ENCODE data around the gene ADCY1.

DNA sequence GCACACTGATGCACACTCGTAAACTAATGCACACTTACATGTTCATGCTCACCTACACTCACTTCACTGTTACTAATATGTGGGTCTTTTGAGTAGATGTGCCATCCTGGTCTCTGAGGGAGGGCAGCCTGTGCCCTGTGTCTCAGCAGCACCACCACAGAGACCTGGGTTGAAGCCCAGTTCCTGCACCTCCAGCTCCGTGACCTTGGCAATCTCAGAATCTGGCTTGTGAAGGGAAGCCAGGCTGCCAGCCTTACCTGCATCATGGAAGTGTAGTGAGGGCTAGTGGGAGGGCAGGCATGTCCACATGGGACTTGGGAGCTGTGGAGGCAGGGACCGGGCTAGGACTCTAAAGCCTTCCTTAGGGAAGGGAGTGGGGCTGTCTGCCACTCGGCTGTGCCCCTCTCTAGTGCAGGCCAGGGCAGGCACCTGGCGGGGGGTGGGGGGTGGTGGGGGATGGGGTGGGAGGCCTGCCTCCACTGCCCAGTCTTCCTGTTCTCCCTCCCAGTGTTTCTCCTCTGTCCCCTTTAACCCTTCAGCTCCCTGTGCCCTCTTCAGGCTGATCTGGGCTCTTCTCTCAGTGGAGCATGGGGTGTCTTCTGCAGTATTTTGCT is 8.1 kb downstream of the ADCY1 start:
- TF ChIP-seq, protein P1, sequence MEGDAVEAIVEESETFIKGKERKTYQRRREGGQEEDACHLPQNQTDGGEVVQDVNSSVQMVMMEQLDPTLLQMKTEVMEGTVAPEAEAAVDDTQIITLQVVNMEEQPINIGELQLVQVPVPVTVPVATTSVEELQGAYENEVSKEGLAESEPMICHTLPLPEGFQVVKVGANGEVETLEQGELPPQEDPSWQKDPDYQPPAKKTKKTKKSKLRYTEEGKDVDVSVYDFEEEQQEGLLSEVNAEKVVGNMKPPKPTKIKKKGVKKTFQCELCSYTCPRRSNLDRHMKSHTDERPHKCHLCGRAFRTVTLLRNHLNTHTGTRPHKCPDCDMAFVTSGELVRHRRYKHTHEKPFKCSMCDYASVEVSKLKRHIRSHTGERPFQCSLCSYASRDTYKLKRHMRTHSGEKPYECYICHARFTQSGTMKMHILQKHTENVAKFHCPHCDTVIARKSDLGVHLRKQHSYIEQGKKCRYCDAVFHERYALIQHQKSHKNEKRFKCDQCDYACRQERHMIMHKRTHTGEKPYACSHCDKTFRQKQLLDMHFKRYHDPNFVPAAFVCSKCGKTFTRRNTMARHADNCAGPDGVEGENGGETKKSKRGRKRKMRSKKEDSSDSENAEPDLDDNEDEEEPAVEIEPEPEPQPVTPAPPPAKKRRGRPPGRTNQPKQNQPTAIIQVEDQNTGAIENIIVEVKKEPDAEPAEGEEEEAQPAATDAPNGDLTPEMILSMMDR (IDR thresholded peaks at IDR 0.05): no peak
- TF ChIP-seq POLR2A (IDR thresholded peaks at IDR 0.05): no peak

All from uterus (tissue), 2 donors.